Testis (tissue), 3 donors: ENCODE data around the gene TMEM222. TPM values are rescaled to one million over a fixed set of nuclear protein-coding genes. Genes with fewer than 3 reads are reported as not detected.

Experiments used
- DNase-seq: peaks from one replicate; pipeline ENCODE4 v3.0.0-alpha.2; 2019
- H3K27ac ChIP-seq, 2 donors: fragments of 200-600 bp; sonication (generic); one replicate each; pipeline ENCODE4 v1.5.1; 2019
- H3K27me3 ChIP-seq: fragments of 200-600 bp; sonication (generic); one replicate; pipeline ENCODE4 v1.5.1; 2019
- H3K36me3 ChIP-seq: fragments of 200-600 bp; sonication (generic); one replicate; pipeline ENCODE4 v1.5.1; 2017; ENCODE audit warnings: low read depth; ENCODE audit errors: missing control alignments
- H3K4me1 ChIP-seq: fragments of 200-600 bp; sonication (generic); one replicate; pipeline ENCODE4 v1.5.1; 2019
- H3K4me3 ChIP-seq, 2 donors: fragments of 200-600 bp; sonication (generic); one replicate each; pipeline ENCODE4 v1.5.1; 2017 to 2019
- H3K9me3 ChIP-seq: fragments of 200-600 bp; sonication (generic); one replicate; pipeline ENCODE4 v1.5.1; 2017
- CTCF ChIP-seq, 3 experiments: fragments of 450-650 bp in 2 of 3; fragments of 200-600 bp in 1 of 3; sonication (generic) in 1 of 3; IDR thresholded peaks; one replicate each; pipeline ENCODE4 v1.5.1; 2016 to 2019; ENCODE audit warnings: antibody characterized with exemption in 3 of 3, mild to moderate bottlenecking in 2 of 3, moderate library complexity in 1 of 3
- POLR2A ChIP-seq: fragments of 450-650 bp; IDR thresholded peaks from one replicate; pipeline ENCODE4 v1.6.1; 2017; ENCODE audit warnings: antibody characterized with exemption, mild to moderate bottlenecking, moderate library complexity
- WGBS, 2 donors: methylation state at CpG; one replicate each; pipeline ENCODE4 v1.1.5; 2018; 5-methylcytosine and 5-hydroxymethylcytosine counted together
- intact Hi-C: fragments of 100-400 bp; cut with DNase I; formaldehyde crosslinking; loops from one replicate; pipeline ENCODE4 v1.15.1; 2023; ENCODE audit warnings: low total_unique reads
- polyA plus RNA-seq: library from polyadenylated mRNA; stranded (reverse); fragments of 350-450 nt; fragmentation: Illumina TruSeq; extraction: RNeasy Lipid Tissue Mini Kit (QIAGEN cat#74804); gene quantifications from one replicate; pipeline ENCODE4 v1.2.3, GENCODE V29; 2014; ENCODE audit warnings: low read depth, low replicate concordance; ENCODE audit not compliant: insufficient read depth
- total RNA-seq, 2 donors: library from RNA; depleted of rRNA; stranded (reverse); fragments of >200 nt; gene quantifications; one replicate each; pipeline ENCODE4 v1.2.3, GENCODE V29; 2016

The TMEM222 gene
- total and polyA plus RNA-seq, 3 donors from 2014 or later = 41.4 to 81.6 (median 67.5) TPM

- Histone ChIP-seq H3K4me1 (peaks cover 14% of the 10 kb centered on the region), H3K4me3 (peak overlapping the region; percentile 89 to 94), H3K27ac (peak overlapping the region; percentile 78 to 85), H3K9me3 (no peaks in the 10 kb centered on the region), H3K36me3 (no peaks in the 10 kb centered on the region), H3K27me3 (no peaks in the 10 kb centered on the region)
- intact Hi-C loops = no loop called here
- WGBS, 2 donors = 8 to 14% methylated on average over 6 to 10 of the region's 10 CpGs
- TF ChIP-seq POLR2A (no peak), CTCF (IDR thresholded peaks at IDR 0.05) (no peak)
- DNase-seq = no peak
Observed at GRCh38 chr1:27322569-27323240, 742 bp downstream of the TMEM222 start.

DNA sequence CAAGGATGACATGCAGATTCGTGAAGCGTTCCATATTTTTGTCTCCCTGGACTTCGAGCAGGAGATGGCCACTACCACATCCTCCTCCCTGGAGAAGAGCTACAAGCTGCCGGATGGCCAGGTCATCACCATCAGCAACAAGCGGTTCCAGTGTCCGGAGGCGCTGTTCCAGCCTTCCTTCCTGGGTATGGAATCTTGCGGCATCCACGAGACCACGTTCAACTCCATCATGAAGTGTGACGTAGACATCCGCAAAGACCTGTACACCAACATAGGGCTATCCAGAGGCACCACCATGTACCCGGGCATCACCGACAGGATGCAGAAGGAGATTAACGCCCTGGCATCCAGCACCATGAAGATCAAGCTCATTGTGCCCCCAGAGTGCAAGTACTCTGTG, 3.3 kb downstream of the TMEM222 start:
- 90 to 91% methylated on average over 15 of the region's 15 CpGs for WGBS, 2 donors
- H3K9me3 ChIP-seq = no peaks in the 10 kb centered on the region
- H3K4me1 ChIP-seq = peaks cover 19% of the 10 kb centered on the region
- no peak for DNase-seq
- no peak overlapping the region for H3K4me3 ChIP-seq
- H3K36me3 ChIP-seq = no peaks in the 10 kb centered on the region
- H3K27ac ChIP-seq = no peak overlapping the region
- intact Hi-C loops = no loop called here
- no peak for TF ChIP-seq POLR2A
- no peak for TF ChIP-seq CTCF (IDR thresholded peaks at IDR 0.05)
- H3K27me3 ChIP-seq = no peaks in the 10 kb centered on the region

DNA sequence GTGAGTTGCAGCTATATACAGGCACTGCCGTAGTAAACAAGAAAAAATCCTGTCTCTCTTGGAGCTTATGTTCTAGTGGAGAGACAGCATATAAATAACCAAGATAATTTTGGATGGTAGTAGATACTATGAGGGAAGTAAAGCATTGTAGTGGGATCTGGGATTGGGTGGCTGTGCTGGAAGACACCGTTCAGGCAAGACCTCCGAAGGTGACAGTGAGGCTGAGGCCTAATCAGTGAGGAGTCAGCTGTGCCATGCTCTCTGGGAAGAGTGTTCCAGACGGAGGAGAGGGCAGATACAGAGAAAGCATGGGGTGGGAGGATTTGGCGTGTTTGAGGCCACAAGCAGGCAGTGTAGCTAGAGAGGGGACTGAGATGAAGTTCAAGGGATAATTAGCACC, 6.0 kb downstream of the TMEM222 start:
- intact Hi-C loops = no loop called here
- no peak for TF ChIP-seq CTCF (IDR thresholded peaks at IDR 0.05)
- TF ChIP-seq POLR2A = no peak
- no peak for DNase-seq

DNA sequence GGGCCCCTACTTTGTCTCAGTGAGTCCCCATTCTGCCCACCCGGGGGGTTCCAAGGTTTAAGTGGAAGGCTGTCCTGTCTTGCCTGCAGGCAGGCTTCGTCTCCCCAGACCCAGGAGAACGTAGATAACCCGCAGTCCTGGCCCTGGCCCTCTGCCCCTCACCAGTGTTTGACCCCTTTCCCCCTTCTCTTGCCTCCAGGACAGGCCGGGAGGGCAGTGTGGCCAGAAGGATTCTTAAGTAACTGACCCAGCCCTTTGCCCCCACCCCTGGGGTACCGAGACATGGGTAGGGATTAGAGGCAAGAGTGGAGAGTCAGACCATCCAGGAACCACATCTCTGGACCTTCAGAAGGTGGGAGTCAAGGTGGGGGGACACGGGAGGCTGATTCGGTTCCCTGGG, 8.8 kb downstream of the TMEM222 start:
- Histone ChIP-seq H3K27me3 (no peaks in the 10 kb centered on the region), H3K27ac (no peak overlapping the region), H3K9me3 (no peaks in the 10 kb centered on the region), H3K4me1 (peaks cover 5% of the 10 kb centered on the region), H3K36me3 (no peaks in the 10 kb centered on the region), H3K4me3 (no peak overlapping the region)
- DNase-seq = no peak
- TF ChIP-seq POLR2A = no peak
- TF ChIP-seq CTCF (IDR thresholded peaks at IDR 0.05) = no peak
- intact Hi-C loops = no loop called here
- 76 to 81% methylated on average over 8 of the region's 8 CpGs for WGBS, 2 donors

More for the DNA sequence above, 6.0 kb downstream of the TMEM222 start:
- Histone ChIP-seq H3K4me1 (peaks cover 14% of the 10 kb centered on the region), H3K4me3 (no peak overlapping the region), H3K9me3 (no peaks in the 10 kb centered on the region), H3K36me3 (no peaks in the 10 kb centered on the region), H3K27me3 (no peaks in the 10 kb centered on the region), H3K27ac (no peak overlapping the region)
- 81 to 89% methylated on average over 5 of the region's 5 CpGs for WGBS, 2 donors

GRCh38 chr1:27331426-27331825, 9.5 kb downstream of the TMEM222 start:
- no peak for DNase-seq
- H3K4me3 ChIP-seq = no peak overlapping the region
- H3K36me3 ChIP-seq = no peaks in the 10 kb centered on the region
- 93 to 97% methylated on average over 3 of the region's 3 CpGs for WGBS, 2 donors
- no peak overlapping the region for H3K27ac ChIP-seq
- peaks cover 5% of the 10 kb centered on the region for H3K4me1 ChIP-seq
- TF ChIP-seq CTCF (IDR thresholded peaks at IDR 0.05) = no peak
- TF ChIP-seq POLR2A = no peak
- H3K9me3 ChIP-seq = no peaks in the 10 kb centered on the region
- H3K27me3 ChIP-seq = no peaks in the 10 kb centered on the region
- intact Hi-C loops = no loop called here
